Fibroblast of the aortic adventitia (primary cell): Measurements from ENCODE around the gene AFAP1. TPM values are rescaled to one million over a fixed set of nuclear protein-coding genes. Genes with fewer than 3 reads are reported as not detected.

Source experiments
- DNase-seq: peaks from one replicate; pipeline ENCODE4 v3.0.0-alpha.2; 2010; ENCODE audit warnings: low read depth
- H3K4me3 ChIP-seq: 2 replicates; pipeline ENCODE4 v1.5.1; 2011; ENCODE audit warnings: low read depth, mild to moderate bottlenecking, control low read depth, low read length, moderate library complexity
- CTCF ChIP-seq: IDR thresholded peaks from 2 replicates; pipeline ENCODE4 v1.5.1; 2011; ENCODE audit warnings: mild to moderate bottlenecking, low read length, control low read depth, inconsistent platforms; ENCODE audit not compliant: insufficient read depth
- total RNA-seq: library from RNA; depleted of rRNA; stranded (reverse); fragments of >200 nt; gene quantifications from 2 replicates; pipeline ENCODE4 v1.2.3, GENCODE V29; 2012; ENCODE audit warnings: low replicate concordance

AFAP1 gene
- total RNA-seq, 1 donor: 66.0 TPM

- no peak for DNase-seq
- no peak for TF ChIP-seq CTCF
- no peak overlapping the region for H3K4me3 ChIP-seq
These were observed 165.1 kb downstream of the AFAP1 start for GRCh38 chr4:7774301-7775294.

- no peak for DNase-seq
- H3K4me3 ChIP-seq: no peak overlapping the region
- TF ChIP-seq CTCF: no peak
These were observed 166.1 kb downstream of the AFAP1 start for GRCh38 chr4:7773401-7774180.

- no peak overlapping the region for H3K4me3 ChIP-seq
- no peak for TF ChIP-seq CTCF
- no peak for DNase-seq
These were observed 166.8 kb downstream of the AFAP1 start for GRCh38 chr4:7772711-7773385.

- no peak for TF ChIP-seq CTCF
- H3K4me3 ChIP-seq: no peak overlapping the region
- DNase-seq: no peak
These were observed 167.8 kb downstream of the AFAP1 start for GRCh38 chr4:7771541-7772507.

GRCh38 chr4:7771056-7771455 lies 168.6 kb downstream of the AFAP1 start:
- no peak for TF ChIP-seq CTCF
- DNase-seq: no peak
- H3K4me3 ChIP-seq: no peak overlapping the region
